HG02763 (cell line): Measurements from ENCODE around the gene FOXN4.

Source experiments
- ATAC-seq: cut with Tn5 transposase; IDR thresholded peaks from one replicate; pipeline ENCODE4 v1.9.1; 2021; ENCODE audit warnings: mild to moderate bottlenecking, moderate library complexity; ENCODE audit not compliant: unreplicated experiment

Gene FOXN4

GRCh38 chr12:109307051-109307450 lies 2.0 kb downstream of the FOXN4 start:
- no peak for ATAC-seq

DNA sequence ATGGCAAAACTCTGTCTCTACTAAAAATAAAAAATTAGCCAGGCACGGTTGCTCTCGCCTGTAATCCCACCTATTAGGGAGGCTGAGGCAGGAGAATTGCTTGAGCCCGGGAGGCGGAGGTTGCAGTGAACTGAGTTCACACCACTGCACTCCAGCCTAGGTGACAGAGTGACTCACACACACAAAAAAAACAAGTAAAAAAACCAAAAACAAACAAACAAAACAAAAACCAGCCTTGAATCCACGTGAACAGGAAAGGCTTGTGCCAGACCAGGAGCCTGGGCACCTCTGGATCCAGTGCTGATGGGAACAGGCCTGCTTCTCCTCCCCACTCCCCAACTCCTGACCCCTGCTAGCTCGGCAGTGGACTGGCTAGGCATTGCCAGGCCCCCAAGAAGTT lies 3.5 kb downstream of the FOXN4 start:
- ATAC-seq = no peak

DNA sequence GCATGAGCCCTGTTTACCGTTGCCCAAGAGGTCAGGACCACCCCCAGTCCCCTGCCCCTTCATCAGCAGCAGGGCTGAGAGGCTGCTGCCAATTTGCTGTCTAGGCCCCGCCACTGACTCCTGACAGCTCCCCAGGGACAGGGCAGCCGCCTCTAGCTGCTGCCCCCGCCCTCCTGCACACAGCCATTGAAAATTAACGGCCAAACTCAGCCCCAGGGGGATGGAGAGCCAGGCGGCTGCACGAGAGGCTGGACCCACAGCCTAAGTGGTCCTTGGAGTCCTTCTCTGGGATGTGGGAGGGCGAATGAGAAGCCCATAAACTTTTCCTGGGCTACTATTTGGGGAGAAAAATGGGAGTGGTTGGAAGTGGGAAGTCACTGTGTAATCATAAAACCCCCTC lies 4.6 kb downstream of the FOXN4 start:
- no peak for ATAC-seq

DNA sequence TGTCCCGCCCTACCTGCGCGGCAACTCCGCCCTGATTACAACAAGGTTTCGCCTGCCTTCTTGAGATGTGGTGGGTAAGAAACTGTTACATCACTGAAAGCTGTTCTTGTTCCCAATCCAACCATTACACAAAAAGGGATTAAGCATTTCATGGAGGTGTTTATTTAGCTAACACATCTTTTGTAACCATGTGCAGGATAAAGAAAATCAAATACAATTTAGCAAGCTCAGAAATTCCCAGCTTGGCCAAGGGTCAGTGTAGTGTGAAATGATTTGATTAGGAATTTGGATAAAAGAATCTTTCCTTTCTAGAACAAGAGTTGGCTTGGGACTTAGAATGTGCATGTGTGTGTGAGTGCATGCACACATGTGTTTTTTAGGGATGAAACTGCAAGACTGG lies 6.3 kb downstream of the FOXN4 start:
- ATAC-seq = no peak

DNA sequence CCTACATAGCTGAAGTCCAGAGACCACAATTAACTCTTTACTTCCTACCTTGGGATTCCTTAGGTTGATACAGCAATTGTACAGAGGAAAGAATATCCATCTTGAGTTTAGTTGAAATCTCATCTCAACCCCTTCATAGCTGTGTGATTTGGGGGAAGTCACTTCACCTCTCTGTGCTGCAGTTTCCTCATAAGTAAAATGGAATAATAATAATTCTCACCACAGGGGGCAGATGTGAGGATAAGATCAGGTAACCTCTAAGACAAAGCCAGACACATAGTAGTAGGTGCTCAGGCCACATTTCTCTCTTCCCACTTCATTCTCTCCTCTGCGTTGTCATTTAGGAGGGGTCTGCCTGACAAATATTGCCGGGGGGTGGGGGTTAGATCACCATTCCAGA lies 6.7 kb downstream of the FOXN4 start:
- no peak for ATAC-seq

GRCh38 chr12:109301643-109302168 lies 7.4 kb downstream of the FOXN4 start:
- ATAC-seq = no peak

GRCh38 chr12:109299849-109300248 lies 9.2 kb downstream of the FOXN4 start:
- ATAC-seq = no peak

DNA sequence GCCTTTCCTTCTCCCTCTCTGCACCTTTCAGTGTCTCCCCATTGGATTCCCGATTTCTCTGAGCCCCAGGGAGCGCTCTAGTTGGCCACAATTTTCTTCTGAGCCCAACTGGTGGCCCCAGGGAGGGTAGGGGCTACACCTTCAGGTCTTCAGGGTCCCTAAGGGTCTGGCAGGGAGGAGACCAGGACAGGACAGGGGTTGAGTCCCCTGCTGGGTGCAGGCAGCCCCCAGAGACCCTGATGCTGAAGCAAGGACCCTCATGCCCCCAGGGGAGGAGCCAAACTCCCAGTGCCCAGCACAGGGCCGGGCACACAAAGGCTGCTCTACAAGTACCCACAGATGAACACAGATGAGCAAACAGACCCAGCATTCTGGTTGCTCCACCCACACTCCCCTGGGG lies 12.7 kb downstream of the FOXN4 start:
- no peak for ATAC-seq

- ATAC-seq = no peak
Observed at GRCh38 chr12:109295764-109296425, 13.2 kb downstream of the FOXN4 start.

DNA sequence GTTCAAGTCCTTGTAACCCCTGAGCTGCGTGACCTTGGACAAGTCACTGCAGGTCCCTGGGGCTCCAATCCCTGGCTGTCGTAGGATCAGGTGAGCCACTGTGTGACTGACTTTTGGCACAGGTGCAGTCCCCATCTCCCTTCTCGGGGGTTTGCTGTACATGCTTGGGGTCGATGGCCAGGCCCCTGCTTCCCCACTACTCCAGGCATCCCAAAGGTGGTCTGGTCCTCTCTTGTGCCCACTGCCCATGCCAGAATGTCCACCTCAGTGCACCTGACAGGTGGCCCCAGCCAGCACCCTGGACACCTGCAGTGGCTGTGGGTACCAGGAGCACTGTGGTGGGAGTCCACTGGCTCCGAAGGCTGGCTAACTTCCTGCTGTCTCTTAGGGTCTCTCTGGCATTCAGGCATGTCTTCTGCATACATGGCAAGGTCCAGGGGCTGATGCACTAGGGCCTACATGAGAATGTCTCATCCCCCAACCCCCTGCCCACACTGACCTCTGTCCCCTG lies 14.7 kb downstream of the FOXN4 start:
- ATAC-seq = no peak

GRCh38 chr12:109293106-109293505 lies 16.0 kb downstream of the FOXN4 start:
- no peak for ATAC-seq

- ATAC-seq = no peak
Observed at GRCh38 chr12:109292342-109292711, 16.8 kb downstream of the FOXN4 start.

- no peak for ATAC-seq
Observed at GRCh38 chr12:109291521-109292341, 17.4 kb downstream of the FOXN4 start.

DNA sequence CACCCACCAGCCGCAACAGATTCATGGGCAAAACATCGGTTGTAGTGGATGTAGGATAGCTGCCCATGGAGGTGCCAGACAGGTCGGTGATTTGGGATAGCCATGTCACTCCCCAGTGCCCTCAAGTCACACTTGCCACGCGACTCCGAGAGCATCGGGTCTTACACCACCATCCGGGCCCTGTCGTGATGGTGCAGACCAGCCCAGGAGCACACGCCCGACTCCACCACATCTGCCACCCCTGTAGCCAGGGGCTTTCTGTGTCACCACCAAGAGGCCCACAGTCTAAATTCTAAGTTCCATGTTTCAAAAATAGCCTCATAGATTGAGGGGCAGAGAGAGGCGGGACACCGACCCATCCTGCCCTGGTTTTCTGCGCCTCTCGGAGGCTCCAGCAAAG lies 18.0 kb downstream of the FOXN4 start:
- ATAC-seq = no peak

DNA sequence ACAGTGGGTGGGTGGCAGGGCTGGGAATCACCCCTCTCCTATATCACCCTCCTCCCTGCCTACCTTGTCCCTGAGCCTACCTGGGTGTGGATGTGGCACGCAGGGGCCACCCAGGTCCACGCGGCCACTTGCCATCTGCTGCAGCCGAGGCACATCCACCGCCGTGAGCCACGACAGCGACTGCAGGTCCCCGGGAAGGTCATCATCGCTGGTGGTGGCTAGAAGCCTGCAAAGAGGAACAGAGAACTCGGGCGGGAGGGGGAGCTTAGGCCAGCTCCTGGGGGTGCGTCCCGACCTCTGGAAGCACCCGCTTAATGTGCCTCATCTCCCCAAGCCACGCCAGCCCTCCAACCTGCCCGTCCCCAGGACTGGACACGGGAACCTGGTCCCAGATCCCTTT lies 19.0 kb downstream of the FOXN4 start:
- ATAC-seq = no peak

GRCh38 chr12:109289551-109289950 lies 19.5 kb downstream of the FOXN4 start:
- ATAC-seq = no peak

DNA sequence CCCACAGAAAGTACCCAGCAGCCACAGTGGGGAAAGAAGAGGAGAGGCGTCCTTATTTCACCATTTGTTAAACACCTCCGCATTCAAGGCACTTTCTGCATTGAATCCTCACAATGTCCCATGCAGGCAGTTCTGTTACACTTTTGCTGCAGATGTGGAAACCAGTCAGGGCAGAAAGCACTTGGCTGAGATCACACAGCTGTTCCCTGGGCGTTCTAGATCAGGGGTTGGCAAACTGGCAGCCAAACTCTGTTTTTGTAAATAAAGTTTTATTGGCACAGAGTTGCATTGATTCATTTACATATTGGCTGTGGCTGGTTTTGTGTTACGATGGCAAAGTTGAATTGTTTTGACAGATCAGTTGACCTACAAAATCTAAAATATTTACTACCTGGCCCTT lies 20.1 kb downstream of the FOXN4 start:
- no peak for ATAC-seq

GRCh38 chr12:109288571-109288970 lies 20.5 kb downstream of the FOXN4 start:
- no peak for ATAC-seq

DNA sequence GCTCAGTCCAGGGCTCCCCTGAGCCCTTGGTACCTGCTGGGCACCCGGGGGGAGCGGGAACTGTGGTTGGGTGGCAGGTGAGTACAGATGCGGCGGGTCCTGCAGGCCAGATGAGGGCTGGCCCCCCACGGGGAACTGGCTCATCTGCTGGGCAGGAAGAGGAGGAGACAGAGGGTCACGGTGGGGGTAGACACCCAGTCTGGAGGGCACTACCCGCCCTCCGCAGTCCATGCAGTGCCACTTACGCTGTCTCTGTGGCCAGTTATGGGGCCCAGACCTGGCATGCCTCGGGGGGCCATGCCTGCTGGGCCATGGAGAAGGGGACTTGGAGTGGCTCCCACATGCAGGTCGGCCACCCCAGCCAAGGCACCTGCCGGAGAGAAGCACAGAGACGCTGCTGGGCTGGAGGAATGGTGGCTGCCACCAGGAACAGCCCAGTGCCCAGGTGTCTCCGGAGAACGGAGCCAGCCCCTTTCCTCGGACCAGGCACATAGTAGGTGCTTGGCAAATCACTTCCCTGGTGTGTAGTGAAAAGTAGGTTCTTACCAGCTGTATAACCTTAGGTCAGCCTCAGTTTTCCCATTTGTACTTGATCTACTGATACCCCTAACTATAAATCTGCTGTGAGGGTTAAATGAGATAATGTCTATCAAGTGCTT lies 21.1 kb downstream of the FOXN4 start:
- no peak for ATAC-seq

GRCh38 chr12:109287181-109287580 lies 21.9 kb downstream of the FOXN4 start:
- ATAC-seq = no peak

- ATAC-seq = no peak
Observed at GRCh38 chr12:109286652-109287051, 22.4 kb downstream of the FOXN4 start.

GRCh38 chr12:109286252-109286651 lies 22.8 kb downstream of the FOXN4 start:
- ATAC-seq = no peak
